NCI-H1417 (cell line): ENCODE results near the gene DLEC1.
"Not testable (repeated sequence)": the region's sequence is repeated elsewhere in the genome, so short reads cannot be mapped to it uniquely, and the experiment has no call there.

ENCODE experiments used
- DNase-seq, 3 experiments: peaks; one replicate each; lab custom pipeline; 2025; lab: John Stamatoyannopoulos, UW

DLEC1 gene

GRCh38 chr3:38018296-38019266, 20.4 kb upstream of the DLEC1 start:
- DNase-seq, result no peak

GRCh38 chr3:38019658-38020341, 19.2 kb upstream of the DLEC1 start:
- no peak for DNase-seq

- no peak for DNase-seq
Measured at GRCh38 chr3:38020342-38020726, 18.7 kb upstream of the DLEC1 start.

GRCh38 chr3:38021196-38021595, 17.8 kb upstream of the DLEC1 start:
- no peak for DNase-seq

- no peak for DNase-seq
Measured at GRCh38 chr3:38022301-38022700, 16.7 kb upstream of the DLEC1 start.

- no peak for DNase-seq
Measured at GRCh38 chr3:38022896-38023709, 15.9 kb upstream of the DLEC1 start.

GRCh38 chr3:38026856-38027255, 12.2 kb upstream of the DLEC1 start:
- DNase-seq, result no peak

- DNase-seq, result no peak
Measured at GRCh38 chr3:38027466-38028465, 11.2 kb upstream of the DLEC1 start.

- no peak for DNase-seq
Measured at GRCh38 chr3:38028621-38029361, 10.2 kb upstream of the DLEC1 start.

GRCh38 chr3:38029400-38030125, 9.4 kb upstream of the DLEC1 start, which contains the start of gene PLCD1:
Gene PLCD1, minus strand, starts transcription at chr3:38029642. Its CDS starts 103 bp downstream, at chr3:38029539.
- no peak for DNase-seq

- DNase-seq, result no peak
Measured at GRCh38 chr3:38030126-38031021, 8.6 kb upstream of the DLEC1 start.

GRCh38 chr3:38031022-38031994, 7.7 kb upstream of the DLEC1 start:
- no peak for DNase-seq

- no peak for DNase-seq
Measured at GRCh38 chr3:38032328-38032865, 6.6 kb upstream of the DLEC1 start.

GRCh38 chr3:38033586-38033985, 5.4 kb upstream of the DLEC1 start:
- not testable (repeated sequence) for DNase-seq

- DNase-seq, result not testable (repeated sequence)
Measured at GRCh38 chr3:38034335-38034734, 4.7 kb upstream of the DLEC1 start.

- DNase-seq, result no peak
Measured at GRCh38 chr3:38036286-38036685, 2.7 kb upstream of the DLEC1 start.

GRCh38 chr3:38036906-38037305, 2.1 kb upstream of the DLEC1 start:
- no peak for DNase-seq
